H9 (cell line): ENCODE measurements around the gene PPP1R12B. TPM values are rescaled to one million over a fixed set of nuclear protein-coding genes. Genes with fewer than 3 reads are reported as not detected.

Experiments used
- DNase-seq: peaks from one replicate; pipeline ENCODE4 v3.0.0-alpha.2; 2017
- H2AFZ ChIP-seq: one replicate; pipeline ENCODE4 v1.6.1; 2013; ENCODE audit warnings: mild to moderate bottlenecking, low read length, control low read depth, moderate library complexity
- H2AK5ac ChIP-seq: 2 replicates; pipeline ENCODE4 v1.6.1; 2013; ENCODE audit warnings: low read length, control low read depth, mixed read lengths; ENCODE audit not compliant: insufficient read length
- H2BK120ac ChIP-seq: one replicate; pipeline ENCODE4 v1.6.1; 2013; ENCODE audit warnings: low read depth, mild to moderate bottlenecking, low read length, control low read depth, inconsistent platforms; ENCODE audit not compliant: poor library complexity, severe bottlenecking
- H2BK12ac ChIP-seq: 2 replicates; pipeline ENCODE4 v1.6.1; 2013; ENCODE audit warnings: low read length, control low read depth, mixed read lengths, low read depth; ENCODE audit not compliant: insufficient read length
- H2BK15ac ChIP-seq: 2 replicates; pipeline ENCODE4 v1.6.1; 2013; ENCODE audit warnings: low read depth, low read length, control low read depth
- H2BK20ac ChIP-seq: one replicate; pipeline ENCODE4 v1.6.1; 2013; ENCODE audit warnings: low read depth, mild to moderate bottlenecking, low read length, control low read depth, inconsistent platforms; ENCODE audit not compliant: poor library complexity, severe bottlenecking
- H2BK5ac ChIP-seq: 2 replicates; pipeline ENCODE4 v1.6.1; 2013; ENCODE audit warnings: low read length, control low read depth, mixed read lengths; ENCODE audit not compliant: insufficient read length
- H3K14ac ChIP-seq: 2 replicates; pipeline ENCODE4 v1.6.1; 2013; ENCODE audit warnings: low read length, control low read depth; ENCODE audit not compliant: insufficient read depth
- H3K18ac ChIP-seq: 2 replicates; pipeline ENCODE4 v1.6.1; 2013; ENCODE audit warnings: low read depth, mild to moderate bottlenecking, mixed read lengths, low read length, control low read depth; ENCODE audit not compliant: insufficient read length
- H3K23ac ChIP-seq: 2 replicates; pipeline ENCODE4 v1.6.1; 2013; ENCODE audit warnings: low read length, control low read depth, mixed read lengths, low read depth; ENCODE audit not compliant: insufficient read length
- H3K23me2 ChIP-seq: 2 replicates; pipeline ENCODE4 v1.6.1; 2013; ENCODE audit warnings: low read depth, mild to moderate bottlenecking, mixed read lengths, low read length, control low read depth; ENCODE audit not compliant: insufficient read length, poor library complexity, severe bottlenecking
- H3K27ac ChIP-seq: 2 replicates; pipeline ENCODE4 v1.5.1; 2013; ENCODE audit warnings: low read length, control low read depth, mixed read lengths, low read depth; ENCODE audit not compliant: insufficient read length
- H3K27me3 ChIP-seq: 2 replicates; pipeline ENCODE4 v1.6.1; 2013; ENCODE audit warnings: low read length, control low read depth, inconsistent platforms; ENCODE audit not compliant: insufficient read depth
- H3K4ac ChIP-seq: 2 replicates; pipeline ENCODE4 v1.6.1; 2013; ENCODE audit warnings: low read depth, mild to moderate bottlenecking, control low read depth, inconsistent platforms, low read length, moderate library complexity
- H3K4me1 ChIP-seq: 2 replicates; pipeline ENCODE4 v1.6.1; 2013; ENCODE audit warnings: low read length, control low read depth, inconsistent platforms; ENCODE audit not compliant: insufficient read depth
- H3K4me2 ChIP-seq: 2 replicates; pipeline ENCODE4 v1.6.1; 2013; ENCODE audit warnings: low read length, control low read depth, mixed read lengths; ENCODE audit not compliant: insufficient read length, insufficient read depth
- H3K56ac ChIP-seq: 2 replicates; pipeline ENCODE4 v1.6.1; 2013; ENCODE audit warnings: low read depth, mild to moderate bottlenecking, mixed read lengths, low read length, control low read depth; ENCODE audit not compliant: insufficient read length
- H3K79me1 ChIP-seq: 2 replicates; pipeline ENCODE4 v1.6.1; 2013; ENCODE audit warnings: low read depth, mild to moderate bottlenecking, moderate library complexity, low read length, control low read depth, inconsistent platforms; ENCODE audit not compliant: insufficient read depth, poor library complexity, severe bottlenecking
- H3K79me2 ChIP-seq: 2 replicates; pipeline ENCODE4 v1.6.1; 2013; ENCODE audit warnings: low read length, control low read depth, inconsistent platforms; ENCODE audit not compliant: insufficient read depth
- H3K9ac ChIP-seq: 2 replicates; pipeline ENCODE4 v1.6.1; 2013; ENCODE audit warnings: low read length, control low read depth, mixed read lengths; ENCODE audit not compliant: insufficient read length; ENCODE audit errors: extremely low read depth
- H3K9me3 ChIP-seq: one replicate; pipeline ENCODE4 v1.6.1; 2013; ENCODE audit warnings: low read depth, low read length, inconsistent platforms; ENCODE audit not compliant: control insufficient read depth
- H3T11ph ChIP-seq: one replicate; pipeline ENCODE4 v1.6.1; 2013; ENCODE audit warnings: mild to moderate bottlenecking, low read length, control low read depth, inconsistent platforms
- H4K20me1 ChIP-seq: one replicate; pipeline ENCODE4 v1.6.1; 2013; ENCODE audit not compliant: control insufficient read depth, insufficient read length, insufficient read depth
- H4K5ac ChIP-seq: 2 replicates; pipeline ENCODE4 v1.6.1; 2013; ENCODE audit warnings: low read depth, mild to moderate bottlenecking, mixed read lengths, low read length, control low read depth; ENCODE audit not compliant: insufficient read length
- H4K8ac ChIP-seq: replicated peaks from 2 replicates; pipeline ENCODE4 v1.6.1; 2013; ENCODE audit warnings: low read length, control low read depth, mixed read lengths, low read depth; ENCODE audit not compliant: insufficient read length
- H4K91ac ChIP-seq: 2 replicates; pipeline ENCODE4 v1.6.1; 2013; ENCODE audit warnings: low read depth, mild to moderate bottlenecking, moderate library complexity, mixed read lengths, low read length, control low read depth; ENCODE audit not compliant: insufficient read length
- H3K27ac Mint-ChIP-seq, 3 experiments: 2 replicates in 2 of 3; 3 replicates in 1 of 3; pipeline ENCODE4 v1.8.0; 2020 to 2021; ENCODE audit warnings: mixed read lengths in 3 of 3, mild to moderate bottlenecking in 1 of 3, moderate library complexity in 1 of 3
- H3K27me3 Mint-ChIP-seq: 2 replicates; pipeline ENCODE4 v1.8.0; 2021; ENCODE audit warnings: low read depth, mild to moderate bottlenecking, moderate library complexity, mixed read lengths
- H3K36me3 Mint-ChIP-seq, 3 experiments: 2 replicates in 2 of 3; 3 replicates in 1 of 3; pipeline ENCODE4 v1.8.0; 2020 to 2021; ENCODE audit warnings: low read depth in 3 of 3, mixed read lengths in 3 of 3; ENCODE audit not compliant: insufficient read depth in 1 of 3
- H3K4me1 Mint-ChIP-seq, 2 experiments: 2 replicates each; pipeline ENCODE4 v1.8.0; 2020; ENCODE audit warnings: mixed read lengths in 2 of 2
- H3K4me3 Mint-ChIP-seq, 2 experiments: 2 replicates in 1 of 2; 3 replicates in 1 of 2; pipeline ENCODE4 v1.8.0; 2020 to 2021; ENCODE audit warnings: mild to moderate bottlenecking in 2 of 2, mixed read lengths in 2 of 2, moderate library complexity in 1 of 2
- H3K9me3 Mint-ChIP-seq, 2 experiments: 2 replicates in 1 of 2; 3 replicates in 1 of 2; pipeline ENCODE4 v1.8.0; 2020; ENCODE audit warnings: mild to moderate bottlenecking in 2 of 2, mixed read lengths in 2 of 2, moderate library complexity in 1 of 2
- CTCF ChIP-seq: fragments of 200-600 bp; sonication (generic); conservative IDR thresholded peaks from 3 replicates; pipeline ENCODE4 v1.8.0; 2021; ENCODE audit warnings: antibody characterized with exemption, mild to moderate bottlenecking
- WGBS: extraction: QIAGEN DNeasy Blood & Tissue Kit; methylation state at CpG from one replicate; pipeline ENCODE4 v1.1.7; 2013; ENCODE audit warnings: missing lambda C conversion rate, low lambda C conversion rate, mixed read lengths; ENCODE audit not compliant: insufficient read length; ENCODE audit errors: extremely low coverage; 5-methylcytosine and 5-hydroxymethylcytosine counted together
- total RNA-seq: library from RNA; stranded (reverse); gene quantifications from 2 replicates; pipeline ENCODE4 v1.2.1, GENCODE V29; 2021

Gene PPP1R12B
- total RNA-seq, 1 experiment from 2014 or later, result 12.9 TPM

GRCh38 chr1:202603435-202603834 is 254.9 kb downstream of the PPP1R12B start:
- no peak overlapping the region for H3T11ph ChIP-seq
- no peak overlapping the region for H2AK5ac ChIP-seq
- H2BK120ac ChIP-seq, result no peak overlapping the region
- no peak overlapping the region for H3K18ac ChIP-seq
- H3K9me3 ChIP-seq, result no peaks in the 10 kb centered on the region
- Mint-ChIP-seq H3K4me3 (no peak overlapping the region), H3K27ac (peak overlapping the region in 1 of 3 experiments; percentile 25; a peak in 2 of 7 replicates), H3K36me3 (peaks cover 0 to 1% (median 0%) of the 10 kb centered on the region in 3 experiments; a peak in 2 of 7 replicates), H3K27me3 (no peaks in the 10 kb centered on the region), H3K9me3 (no peaks in the 10 kb centered on the region), H3K4me1 (peaks cover 7 to 9% of the 10 kb centered on the region in 2 experiments; a peak in 3 of 4 replicates)
- no peak overlapping the region for H3K14ac ChIP-seq
- H3K27ac ChIP-seq, result no peak overlapping the region
- no peaks in the 10 kb centered on the region for H3K23me2 ChIP-seq
- no peaks in the 10 kb centered on the region for H3K79me2 ChIP-seq
- H2BK5ac ChIP-seq, result no peak overlapping the region
- H3K4me2 ChIP-seq, result no peak overlapping the region
- DNase-seq, result no peak
- H3K9ac ChIP-seq, result no peak overlapping the region
- no peaks in the 10 kb centered on the region for H3K27me3 ChIP-seq
- no peak overlapping the region for H3K4ac ChIP-seq
- H4K20me1 ChIP-seq, result no peaks in the 10 kb centered on the region
- no CpG with 5 or more reads among the region's 2 CpGs for WGBS
- no peak overlapping the region for H4K8ac ChIP-seq
- no peaks in the 10 kb centered on the region for H3K79me1 ChIP-seq
- no peak overlapping the region for H3K23ac ChIP-seq
- H2BK20ac ChIP-seq, result no peak overlapping the region
- no peak overlapping the region for H3K56ac ChIP-seq
- no peak for TF ChIP-seq CTCF
- no peak overlapping the region for H2AFZ ChIP-seq
- H4K5ac ChIP-seq, result no peak overlapping the region
- H2BK12ac ChIP-seq, result no peak overlapping the region
- no peaks in the 10 kb centered on the region for H3K4me1 ChIP-seq
- H2BK15ac ChIP-seq, result no peak overlapping the region
- no peak overlapping the region for H4K91ac ChIP-seq
